ENCODE data around the gene SP140.

Gene SP140

DNA sequence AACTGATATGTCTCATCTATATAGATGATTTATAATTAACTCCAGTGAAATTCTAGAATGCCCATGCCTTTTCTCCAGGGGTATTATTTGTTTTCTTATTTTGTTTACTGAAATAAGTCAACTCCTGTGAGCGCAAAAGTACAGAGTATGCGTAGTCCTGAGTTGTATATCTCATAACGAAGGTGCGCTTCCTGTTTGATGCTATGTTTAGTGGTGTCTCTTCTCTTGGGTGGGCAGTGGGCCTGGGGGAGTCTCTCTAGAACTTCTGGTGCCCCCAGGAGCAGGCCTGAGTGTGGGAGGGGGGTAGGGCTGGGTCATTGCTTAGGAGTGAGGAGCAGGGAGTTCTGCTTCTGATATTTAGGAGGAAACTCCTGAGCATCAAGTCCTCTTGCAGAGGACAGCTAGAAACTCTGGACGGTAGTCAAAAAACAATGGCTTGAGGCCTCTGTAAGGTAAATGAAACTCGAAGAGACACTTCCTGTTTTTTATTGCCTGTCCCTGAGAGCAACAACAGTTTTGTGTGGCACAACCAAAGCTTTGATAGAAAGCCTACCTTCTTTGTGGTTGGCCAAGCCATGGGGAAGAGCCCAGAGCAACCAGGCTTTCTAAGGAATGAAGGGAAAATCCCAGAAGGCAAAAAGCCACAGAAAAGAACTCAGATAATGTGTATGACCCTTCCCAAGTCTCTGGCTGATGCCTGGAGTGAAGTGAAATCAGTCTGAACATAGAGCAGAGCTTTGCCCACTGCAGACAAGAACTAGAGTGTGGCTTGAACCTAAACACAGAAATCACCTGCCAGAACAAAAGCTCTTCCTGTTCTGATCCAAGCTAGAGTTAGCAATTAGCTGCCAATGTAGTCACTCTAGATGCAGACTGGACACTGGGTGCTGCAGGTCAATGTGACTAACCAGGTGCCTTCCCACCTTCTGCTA is 92.9 kb downstream of the SP140 start (continued):
- TF ChIP-seq, protein P1, sequence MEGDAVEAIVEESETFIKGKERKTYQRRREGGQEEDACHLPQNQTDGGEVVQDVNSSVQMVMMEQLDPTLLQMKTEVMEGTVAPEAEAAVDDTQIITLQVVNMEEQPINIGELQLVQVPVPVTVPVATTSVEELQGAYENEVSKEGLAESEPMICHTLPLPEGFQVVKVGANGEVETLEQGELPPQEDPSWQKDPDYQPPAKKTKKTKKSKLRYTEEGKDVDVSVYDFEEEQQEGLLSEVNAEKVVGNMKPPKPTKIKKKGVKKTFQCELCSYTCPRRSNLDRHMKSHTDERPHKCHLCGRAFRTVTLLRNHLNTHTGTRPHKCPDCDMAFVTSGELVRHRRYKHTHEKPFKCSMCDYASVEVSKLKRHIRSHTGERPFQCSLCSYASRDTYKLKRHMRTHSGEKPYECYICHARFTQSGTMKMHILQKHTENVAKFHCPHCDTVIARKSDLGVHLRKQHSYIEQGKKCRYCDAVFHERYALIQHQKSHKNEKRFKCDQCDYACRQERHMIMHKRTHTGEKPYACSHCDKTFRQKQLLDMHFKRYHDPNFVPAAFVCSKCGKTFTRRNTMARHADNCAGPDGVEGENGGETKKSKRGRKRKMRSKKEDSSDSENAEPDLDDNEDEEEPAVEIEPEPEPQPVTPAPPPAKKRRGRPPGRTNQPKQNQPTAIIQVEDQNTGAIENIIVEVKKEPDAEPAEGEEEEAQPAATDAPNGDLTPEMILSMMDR (tag by site-specific recombination; IDR thresholded peaks at IDR 0.05): no peak

DNA sequence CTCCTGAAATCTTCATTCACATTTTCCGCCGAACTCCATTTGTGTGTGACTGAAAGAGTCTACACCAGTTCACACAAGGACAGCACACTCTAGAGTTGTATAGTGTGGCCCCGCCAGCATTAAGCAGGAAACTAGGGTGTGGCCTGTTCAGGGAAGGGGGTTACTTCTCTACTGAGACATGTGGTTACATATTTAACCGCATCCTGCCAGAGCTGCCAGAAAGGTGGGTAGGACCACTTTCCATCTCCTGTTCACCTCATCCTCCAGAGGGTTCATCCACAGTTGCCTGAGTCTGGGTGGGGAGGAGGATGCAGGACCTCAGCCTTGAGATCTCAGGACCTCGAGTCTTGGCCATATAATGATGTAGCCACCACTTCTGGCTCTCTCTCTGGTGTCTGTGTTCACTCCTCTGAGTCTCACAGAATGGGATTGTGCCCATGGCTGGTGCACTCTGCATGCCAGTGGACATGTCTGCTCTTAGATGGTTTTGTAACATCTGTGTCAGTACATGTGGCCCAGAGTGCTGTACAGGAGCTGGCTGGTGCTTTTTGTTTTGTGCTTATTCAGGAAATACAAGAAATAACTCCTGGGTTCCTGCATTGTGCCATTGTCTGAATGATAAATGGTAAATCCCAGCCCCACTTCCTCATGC is 93.8 kb downstream of the SP140 start:
- no peaks in the 10 kb centered on the region for H3K9me3 ChIP-seq (ENCODE audit: control insufficient read depth, insufficient read depth, low read depth, low read length)
- H3K4me3 ChIP-seq (ENCODE audit: low read depth, low read length): no peak overlapping the region
- TF ChIP-seq ZNF585B (tag by site-specific recombination; IDR thresholded peaks at IDR 0.05) (no peak), HOXD13 (CRISPR knock-in tag; IDR thresholded peaks at IDR 0.05; ENCODE audit: borderline replicate concordance) (no peak), ZNF707 (tag by site-specific recombination; IDR thresholded peaks at IDR 0.05) (no peak), ZNF501 (tag by site-specific recombination; IDR thresholded peaks at IDR 0.05) (no peak), OSR2 (tag by site-specific recombination; IDR thresholded peaks at IDR 0.05) (no peak)
- TF ChIP-seq, protein P2, sequence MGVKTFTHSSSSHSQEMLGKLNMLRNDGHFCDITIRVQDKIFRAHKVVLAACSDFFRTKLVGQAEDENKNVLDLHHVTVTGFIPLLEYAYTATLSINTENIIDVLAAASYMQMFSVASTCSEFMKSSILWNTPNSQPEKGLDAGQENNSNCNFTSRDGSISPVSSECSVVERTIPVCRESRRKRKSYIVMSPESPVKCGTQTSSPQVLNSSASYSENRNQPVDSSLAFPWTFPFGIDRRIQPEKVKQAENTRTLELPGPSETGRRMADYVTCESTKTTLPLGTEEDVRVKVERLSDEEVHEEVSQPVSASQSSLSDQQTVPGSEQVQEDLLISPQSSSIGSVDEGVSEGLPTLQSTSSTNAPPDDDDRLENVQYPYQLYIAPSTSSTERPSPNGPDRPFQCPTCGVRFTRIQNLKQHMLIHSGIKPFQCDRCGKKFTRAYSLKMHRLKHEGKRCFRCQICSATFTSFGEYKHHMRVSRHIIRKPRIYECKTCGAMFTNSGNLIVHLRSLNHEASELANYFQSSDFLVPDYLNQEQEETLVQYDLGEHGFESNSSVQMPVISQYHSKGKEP (tag by site-specific recombination; IDR thresholded peaks at IDR 0.05): no peak
- no peak overlapping the region for H3K27ac ChIP-seq (ENCODE audit: extremely low read depth, low read depth, low read length)
- ChIA-PET POLR2A (no interaction called here), CTCF (no interaction called here)
- no peaks in the 10 kb centered on the region for H3K4me1 ChIP-seq (ENCODE audit: control insufficient read depth, insufficient read depth, low read length)
- no peaks in the 10 kb centered on the region for H3K36me3 ChIP-seq (ENCODE audit: control insufficient read depth in 2 of 2, insufficient read depth in 1 of 2, low read length in 2 of 2)

DNA sequence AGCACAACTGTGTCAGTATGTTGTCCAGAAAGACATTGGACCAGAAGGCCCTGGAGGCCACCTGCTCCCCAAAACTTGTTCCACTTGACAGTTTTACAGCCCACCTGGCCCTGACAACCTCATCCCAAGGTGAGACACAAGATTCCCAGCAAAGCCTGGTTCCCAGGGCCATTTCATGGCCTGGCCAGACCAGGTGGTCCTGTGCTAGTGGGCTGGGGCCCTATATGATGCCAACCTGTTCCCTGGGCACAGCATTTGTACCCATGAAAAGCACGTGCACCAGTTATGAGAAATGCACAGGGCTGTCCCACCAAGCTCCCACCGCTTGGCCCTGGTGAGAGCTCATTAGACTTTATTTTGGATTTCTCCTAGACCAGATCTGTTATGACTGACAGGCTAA is 95.5 kb downstream of the SP140 start:
- Histone ChIP-seq H3K4me3 (ENCODE audit: low read depth, low read length) (no peak overlapping the region), H3K36me3 (ENCODE audit: control insufficient read depth in 2 of 2, insufficient read depth in 1 of 2, low read length in 2 of 2) (no peaks in the 10 kb centered on the region), H3K4me1 (ENCODE audit: control insufficient read depth, insufficient read depth, low read length) (no peaks in the 10 kb centered on the region), H3K27ac (ENCODE audit: extremely low read depth, low read depth, low read length) (no peak overlapping the region), H3K9me3 (ENCODE audit: control insufficient read depth, insufficient read depth, low read depth, low read length) (no peaks in the 10 kb centered on the region)
- ChIA-PET POLR2A (no interaction called here), CTCF (no interaction called here)
- no peak for TF ChIP-seq ZNF747 (tag by site-specific recombination; IDR thresholded peaks at IDR 0.05)

DNA sequence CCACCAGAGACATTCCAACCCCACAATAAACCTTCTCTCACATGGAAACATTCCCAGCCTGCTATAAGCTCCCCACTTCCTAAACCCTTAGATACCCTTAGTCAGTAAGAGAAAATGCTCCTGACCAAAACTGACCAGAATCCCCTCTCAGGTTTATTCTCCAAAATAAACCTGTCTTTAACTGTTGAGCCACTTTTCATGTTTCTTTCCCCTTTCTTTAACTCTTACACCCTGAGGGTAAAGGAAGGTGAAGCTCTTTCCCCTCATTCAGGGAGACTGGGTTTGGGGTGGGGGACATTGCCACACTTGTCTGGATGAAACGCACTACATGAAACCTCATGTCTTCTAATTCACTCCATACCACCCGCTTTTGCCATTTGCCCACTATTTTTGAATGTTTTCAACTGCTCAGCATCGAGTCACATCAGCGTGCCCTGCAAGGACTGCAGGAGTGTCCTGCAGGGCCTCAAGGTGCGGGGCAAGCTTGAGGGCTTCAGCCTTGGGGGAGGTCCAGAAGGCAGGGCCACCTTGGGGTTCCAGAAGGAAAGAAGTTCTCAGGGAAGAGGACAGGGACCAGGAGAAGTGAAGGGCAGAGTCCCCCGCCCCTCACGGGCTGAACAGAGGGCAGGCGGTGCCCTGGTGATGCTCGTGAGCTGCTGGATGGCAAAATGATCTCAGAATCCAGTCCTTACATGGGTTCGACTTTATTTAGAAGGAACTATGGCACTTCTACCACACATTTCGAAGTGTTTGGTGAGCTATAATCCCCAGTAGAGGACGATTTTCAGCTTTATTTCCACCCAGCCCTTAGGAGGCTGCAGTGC is 97.2 kb downstream of the SP140 start:
- ChIA-PET CTCF (interaction anchor here (1.2 kb wide), 1 partner anchor 487 kb away, joined by 3 read pairs; no protein-coding TSS in a partner anchor), POLR2A (no interaction called here)
- no peaks in the 10 kb centered on the region for H3K36me3 ChIP-seq (ENCODE audit: control insufficient read depth in 2 of 2, insufficient read depth in 1 of 2, low read length in 2 of 2)
- H3K4me3 ChIP-seq (ENCODE audit: low read depth, low read length): no peak overlapping the region
- H3K4me1 ChIP-seq (ENCODE audit: control insufficient read depth, insufficient read depth, low read length): no peaks in the 10 kb centered on the region
- H3K27ac ChIP-seq (ENCODE audit: extremely low read depth, low read depth, low read length): no peak overlapping the region
- H3K9me3 ChIP-seq (ENCODE audit: control insufficient read depth, insufficient read depth, low read depth, low read length): no peaks in the 10 kb centered on the region
- TF ChIP-seq ZNF132 (tag by site-specific recombination; IDR thresholded peaks at IDR 0.05; ENCODE audit: borderline replicate concordance) (no peak), ZBTB48 (tag by site-specific recombination; IDR thresholded peaks at IDR 0.05) (no peak), TRIM28 (IDR thresholded peaks at IDR 0.05; ENCODE audit: borderline replicate concordance, low read length) (0 out of 2 replicates have a peak, but pooled peaks have one; percentile 36), ZNF654 (tag by site-specific recombination; IDR thresholded peaks at IDR 0.05; ENCODE audit: low read depth) (no peak; the same call in 1 of the 2 replicates), KLF10 (tag by site-specific recombination; IDR thresholded peaks at IDR 0.05) (no peak), FEZF1 (tag by site-specific recombination; IDR thresholded peaks at IDR 0.05) (no peak), SETDB1 (IDR thresholded peaks at IDR 0.05; ENCODE audit: insufficient read length, low read length) (peak; percentile 71)
- TF ChIP-seq, protein P3, sequence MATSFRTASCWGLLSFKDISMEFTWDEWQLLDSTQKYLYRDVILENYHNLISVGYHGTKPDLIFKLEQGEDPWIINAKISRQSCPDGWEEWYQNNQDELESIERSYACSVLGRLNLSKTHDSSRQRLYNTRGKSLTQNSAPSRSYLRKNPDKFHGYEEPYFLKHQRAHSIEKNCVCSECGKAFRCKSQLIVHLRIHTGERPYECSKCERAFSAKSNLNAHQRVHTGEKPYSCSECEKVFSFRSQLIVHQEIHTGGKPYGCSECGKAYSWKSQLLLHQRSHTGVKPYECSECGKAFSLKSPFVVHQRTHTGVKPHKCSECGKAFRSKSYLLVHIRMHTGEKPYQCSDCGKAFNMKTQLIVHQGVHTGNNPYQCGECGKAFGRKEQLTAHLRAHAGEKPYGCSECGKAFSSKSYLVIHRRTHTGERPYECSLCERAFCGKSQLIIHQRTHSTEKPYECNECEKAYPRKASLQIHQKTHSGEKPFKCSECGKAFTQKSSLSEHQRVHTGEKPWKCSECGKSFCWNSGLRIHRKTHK (tag by site-specific recombination; IDR thresholded peaks at IDR 0.05): no peak
- TF ChIP-seq, protein P4, sequence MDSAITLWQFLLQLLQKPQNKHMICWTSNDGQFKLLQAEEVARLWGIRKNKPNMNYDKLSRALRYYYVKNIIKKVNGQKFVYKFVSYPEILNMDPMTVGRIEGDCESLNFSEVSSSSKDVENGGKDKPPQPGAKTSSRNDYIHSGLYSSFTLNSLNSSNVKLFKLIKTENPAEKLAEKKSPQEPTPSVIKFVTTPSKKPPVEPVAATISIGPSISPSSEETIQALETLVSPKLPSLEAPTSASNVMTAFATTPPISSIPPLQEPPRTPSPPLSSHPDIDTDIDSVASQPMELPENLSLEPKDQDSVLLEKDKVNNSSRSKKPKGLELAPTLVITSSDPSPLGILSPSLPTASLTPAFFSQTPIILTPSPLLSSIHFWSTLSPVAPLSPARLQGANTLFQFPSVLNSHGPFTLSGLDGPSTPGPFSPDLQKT (IDR thresholded peaks at IDR 0.05; ENCODE audit: borderline replicate concordance, low read depth, low read length): no peak
- TF ChIP-seq, protein P5, sequence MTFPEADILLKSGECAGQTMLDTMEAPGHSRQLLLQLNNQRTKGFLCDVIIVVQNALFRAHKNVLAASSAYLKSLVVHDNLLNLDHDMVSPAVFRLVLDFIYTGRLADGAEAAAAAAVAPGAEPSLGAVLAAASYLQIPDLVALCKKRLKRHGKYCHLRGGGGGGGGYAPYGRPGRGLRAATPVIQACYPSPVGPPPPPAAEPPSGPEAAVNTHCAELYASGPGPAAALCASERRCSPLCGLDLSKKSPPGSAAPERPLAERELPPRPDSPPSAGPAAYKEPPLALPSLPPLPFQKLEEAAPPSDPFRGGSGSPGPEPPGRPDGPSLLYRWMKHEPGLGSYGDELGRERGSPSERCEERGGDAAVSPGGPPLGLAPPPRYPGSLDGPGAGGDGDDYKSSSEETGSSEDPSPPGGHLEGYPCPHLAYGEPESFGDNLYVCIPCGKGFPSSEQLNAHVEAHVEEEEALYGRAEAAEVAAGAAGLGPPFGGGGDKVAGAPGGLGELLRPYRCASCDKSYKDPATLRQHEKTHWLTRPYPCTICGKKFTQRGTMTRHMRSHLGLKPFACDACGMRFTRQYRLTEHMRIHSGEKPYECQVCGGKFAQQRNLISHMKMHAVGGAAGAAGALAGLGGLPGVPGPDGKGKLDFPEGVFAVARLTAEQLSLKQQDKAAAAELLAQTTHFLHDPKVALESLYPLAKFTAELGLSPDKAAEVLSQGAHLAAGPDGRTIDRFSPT (tag by site-specific recombination; IDR thresholded peaks at IDR 0.05): no peak
